ENCODE data around the gene TMEM38A.

Gene TMEM38A

DNA sequence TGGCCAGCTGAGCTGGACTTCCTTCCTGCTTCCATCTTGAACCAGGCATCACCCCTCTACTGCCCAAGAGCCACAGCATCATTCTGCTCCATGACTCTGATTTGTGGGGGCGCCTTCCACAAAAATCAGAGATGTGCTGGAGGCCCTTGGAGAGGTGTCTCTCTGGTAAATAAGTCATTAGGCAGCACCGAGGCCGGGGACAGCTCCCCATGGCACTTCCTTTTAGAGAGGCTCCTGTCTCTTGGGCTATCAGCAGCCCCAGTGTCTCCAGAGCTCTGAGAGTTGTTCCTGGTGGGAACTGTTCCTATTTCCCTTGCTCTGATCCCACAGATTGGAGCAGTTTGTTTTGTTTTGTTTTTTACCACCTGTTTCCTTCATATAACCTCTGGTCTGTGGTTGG is 78.6 kb downstream of the TMEM38A start:
- Mint-ChIP-seq H3K4me1 (no peaks in the 10 kb centered on the region), H3K27me3 (peaks cover 5% of the 10 kb centered on the region), H3K9me3 (no peaks in the 10 kb centered on the region), H3K27ac (no peak overlapping the region), H3K4me3 (no peak overlapping the region)
- ATAC-seq = no peak
- no peak for DNase-seq

Data from stimulated activated naive CD8-positive, alpha-beta T cell treated with anti-CD3 and anti-CD28 coated beads, Interleukin-15, amount 100 ng/mL, for 72 hours (primary cell).